GM21423 (cell line): Measurements from ENCODE around the gene SGSM2.

Experiments
- ATAC-seq: cut with Tn5 transposase; IDR thresholded peaks from one replicate; pipeline ENCODE4 v1.9.1; 2021; ENCODE audit warnings: mild to moderate bottlenecking, moderate library complexity; ENCODE audit not compliant: unreplicated experiment

The SGSM2 gene

DNA sequence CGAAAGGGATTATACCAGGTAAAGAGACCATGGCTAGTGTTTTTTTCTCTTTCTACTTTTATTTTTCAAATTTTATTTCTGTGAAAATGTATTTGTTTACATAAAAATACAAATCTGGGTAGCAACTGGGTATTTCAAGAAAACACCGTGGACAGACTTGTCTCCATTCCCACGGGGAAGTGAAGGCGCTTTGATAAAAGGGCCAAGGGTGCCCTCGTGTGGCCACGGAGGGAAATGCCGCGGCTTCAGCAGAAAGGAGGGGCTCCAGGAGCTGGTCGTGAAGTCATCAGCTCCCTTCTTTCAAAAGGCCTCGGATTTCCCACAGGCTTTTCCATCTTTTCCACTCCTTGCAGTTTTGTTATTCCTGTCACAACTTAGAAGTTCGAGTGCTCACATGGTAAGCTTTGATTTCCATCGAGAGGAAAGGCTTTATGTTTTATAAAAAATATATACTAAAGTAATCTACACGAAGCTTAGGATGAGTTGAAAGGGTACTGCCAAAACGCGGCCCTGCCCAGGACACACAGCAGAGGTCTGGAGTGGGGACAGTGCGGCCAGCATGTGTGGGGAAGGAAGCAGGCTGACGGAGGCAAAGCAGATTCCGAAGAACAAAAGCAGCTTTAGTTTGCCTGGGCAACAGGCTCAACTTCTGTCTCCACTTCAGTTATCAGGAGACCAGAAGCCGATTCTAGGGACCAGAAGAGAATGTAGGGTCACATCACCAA, 78.9 kb downstream of the SGSM2 start:
- ATAC-seq: no peak

DNA sequence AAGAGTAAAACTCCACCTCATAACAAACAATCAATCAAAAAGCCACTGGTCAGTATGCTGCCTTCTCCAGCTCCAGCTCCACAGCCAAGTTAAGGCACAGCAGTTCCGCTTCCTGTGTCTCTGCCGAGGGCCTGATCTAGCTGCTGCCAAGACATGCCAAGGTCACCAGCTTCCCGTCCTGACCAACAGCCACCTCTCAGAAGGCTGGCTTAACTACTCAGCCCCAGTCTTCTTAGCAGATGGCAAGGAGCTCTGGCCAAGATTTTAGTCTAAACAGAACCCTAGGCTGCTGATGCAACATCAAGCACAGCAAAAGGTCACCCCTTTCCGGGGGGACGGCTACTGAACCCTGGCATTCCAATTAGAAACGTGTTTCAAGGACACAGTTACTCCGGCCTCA, 81.3 kb downstream of the SGSM2 start:
- ATAC-seq: no peak

DNA sequence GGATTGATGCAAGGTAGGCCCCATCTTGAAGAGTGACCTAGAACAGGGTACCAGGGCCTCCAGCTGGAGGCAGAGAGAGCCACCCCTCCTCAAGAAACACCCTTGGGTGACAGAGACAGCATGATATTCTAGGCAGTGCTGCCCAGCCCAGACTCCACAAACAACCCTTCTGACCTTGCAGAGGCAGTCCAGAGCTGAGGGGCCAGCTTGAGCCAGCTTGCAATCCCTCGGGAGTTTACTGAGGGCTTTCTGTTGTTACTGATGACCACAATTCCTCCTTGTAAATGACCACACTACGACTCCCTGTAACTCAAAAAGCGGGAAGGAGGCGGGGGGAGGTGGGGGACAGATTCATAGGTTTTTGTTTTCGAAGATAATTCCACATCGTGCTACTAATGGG, 82.2 kb downstream of the SGSM2 start:
- no peak for ATAC-seq

DNA sequence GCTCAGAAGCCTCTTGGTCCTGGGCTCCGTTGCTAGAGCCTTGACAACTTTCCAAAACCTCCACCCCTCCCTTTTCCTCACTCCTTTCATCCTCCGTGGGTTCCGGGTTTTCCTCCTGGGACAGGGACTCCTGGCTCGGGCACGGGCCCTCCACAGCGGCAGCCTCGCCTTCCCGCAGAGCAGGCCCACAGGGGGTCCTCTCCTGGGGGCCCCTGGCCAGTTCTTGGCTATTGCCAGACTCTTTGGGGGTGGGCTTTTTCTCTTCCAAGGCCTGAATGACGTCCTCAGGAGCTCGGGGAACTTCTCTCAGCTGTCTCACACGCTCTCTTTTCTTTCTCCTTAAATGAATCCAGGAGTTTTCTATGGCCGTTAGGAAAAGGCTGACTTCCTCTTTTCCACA, 82.9 kb downstream of the SGSM2 start:
- no peak for ATAC-seq

DNA sequence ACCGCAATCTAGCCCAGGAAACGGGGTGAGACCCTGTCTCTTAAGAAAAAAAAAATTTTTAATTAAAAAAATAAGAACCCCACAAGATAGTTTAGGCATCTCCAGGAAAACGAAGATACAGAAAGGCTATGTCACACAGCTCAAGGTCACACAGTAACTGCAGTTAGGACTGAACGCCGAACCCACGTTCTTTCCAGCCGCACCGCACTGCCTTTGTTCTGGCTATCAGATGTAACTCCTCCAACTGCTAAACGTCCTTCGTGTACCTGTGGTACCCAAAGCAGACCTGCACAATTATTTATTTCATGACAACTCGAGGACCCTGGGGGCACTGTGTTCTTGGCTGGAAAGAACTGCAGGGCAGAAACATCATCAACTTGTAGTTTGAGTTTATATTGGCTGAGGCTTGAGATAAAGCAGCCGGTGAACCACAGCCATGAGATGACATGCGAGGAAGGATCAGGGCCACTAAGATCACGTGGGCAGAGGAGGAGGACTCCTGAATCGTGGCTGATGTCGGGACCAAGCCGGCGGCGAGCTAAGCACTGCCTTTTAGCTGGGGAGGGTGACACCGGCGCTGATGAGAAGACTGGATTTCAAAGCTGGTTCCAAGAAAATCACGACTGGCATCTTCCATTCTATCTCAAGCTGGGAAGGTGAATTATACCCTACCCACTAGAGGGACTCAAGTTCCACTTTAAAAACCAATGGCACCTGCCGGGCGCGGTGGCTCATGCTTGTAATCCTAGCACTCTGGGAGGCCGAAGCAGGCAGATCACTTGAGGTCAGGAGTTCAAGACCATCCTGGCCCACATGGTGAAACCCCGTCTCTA, 84.2 kb downstream of the SGSM2 start:
- no peak for ATAC-seq

DNA sequence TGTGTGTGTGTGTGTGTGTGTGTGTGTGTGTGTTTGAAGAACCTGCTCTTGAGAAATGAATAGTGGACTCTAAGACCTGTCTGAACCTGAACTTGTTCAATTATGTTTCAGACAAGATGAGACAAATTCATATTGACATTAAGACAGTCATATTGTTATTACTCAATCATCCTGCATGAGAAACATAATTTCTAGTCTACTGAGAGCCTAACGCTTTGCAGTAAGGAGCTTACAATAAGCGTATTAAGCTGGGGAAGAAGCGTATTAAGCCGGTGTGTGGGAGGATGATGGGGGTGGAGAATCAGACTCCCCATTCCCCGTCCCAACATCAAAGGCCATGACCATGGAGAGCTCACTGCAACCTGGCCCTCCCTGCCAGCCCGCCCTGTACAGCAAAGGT, 86.0 kb downstream of the SGSM2 start:
- no peak for ATAC-seq

DNA sequence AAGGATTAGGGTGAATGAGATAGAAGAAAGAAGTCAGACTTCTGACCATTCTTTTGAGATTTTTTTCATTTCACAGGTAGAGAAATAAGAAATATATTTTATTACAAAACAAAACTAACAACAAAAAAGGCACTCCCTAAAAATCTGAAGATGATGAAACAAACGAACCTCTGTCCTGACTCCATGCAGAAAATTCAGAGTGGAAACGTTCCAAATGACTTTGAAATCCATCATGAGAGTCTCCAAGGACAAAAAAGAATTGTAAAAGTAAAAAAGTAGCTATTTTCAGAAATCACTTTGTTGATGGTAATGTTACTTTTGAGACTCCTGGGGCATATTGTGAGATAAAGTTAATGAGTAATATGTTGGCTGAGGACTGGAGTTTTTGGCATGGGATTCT, 89.9 kb downstream of the SGSM2 start:
- no peak for ATAC-seq

DNA sequence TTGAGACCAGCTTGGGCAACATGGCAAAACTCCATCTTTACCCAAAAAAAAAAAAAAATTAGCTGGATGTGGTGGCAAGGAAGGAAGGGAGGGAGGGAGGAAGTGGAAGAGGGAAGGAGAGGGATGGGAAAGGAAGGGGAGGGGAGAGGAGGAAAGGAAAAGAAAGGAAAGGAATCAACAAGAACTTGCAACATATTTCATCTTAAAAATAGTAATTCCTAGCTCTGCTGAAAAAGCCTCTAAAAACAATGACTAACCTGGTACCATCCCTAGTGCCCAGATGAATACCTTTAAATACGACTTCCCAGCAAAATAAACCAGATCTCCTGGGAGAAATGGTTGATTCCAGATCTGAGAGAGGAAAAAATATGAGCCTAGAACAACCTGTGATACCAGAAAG, 90.6 kb downstream of the SGSM2 start:
- no peak for ATAC-seq
